Ovary (tissue), 3 donors: ENCODE measurements around the gene SPATA24.

Experiments used
- EP300 ChIP-seq: sonication (generic); formaldehyde crosslinking; IDR thresholded peaks from one replicate; pipeline ENCODE4 v1.6.1; 2017; ENCODE audit warnings: antibody characterized with exemption
- POLR2A ChIP-seq: fragments of 450-650 bp; IDR thresholded peaks from one replicate; pipeline ENCODE4 v1.6.1; 2017; ENCODE audit warnings: antibody characterized with exemption, mild to moderate bottlenecking, moderate library complexity
- TF ChIP-seq, protein P1 (sequence below), 3 donors: fragments of 450-650 bp in 2 of 3; fragments of 200-600 bp in 1 of 3; IDR thresholded peaks; one replicate each; pipeline versions ENCODE4 v1.5.1 to v1.8.0; 2016 to 2022; ENCODE audit warnings: antibody characterized with exemption in 3 of 3, mild to moderate bottlenecking in 1 of 3
- donor health status: DM: no; HTN: no; CAD: no.

- TF ChIP-seq, protein P1, sequence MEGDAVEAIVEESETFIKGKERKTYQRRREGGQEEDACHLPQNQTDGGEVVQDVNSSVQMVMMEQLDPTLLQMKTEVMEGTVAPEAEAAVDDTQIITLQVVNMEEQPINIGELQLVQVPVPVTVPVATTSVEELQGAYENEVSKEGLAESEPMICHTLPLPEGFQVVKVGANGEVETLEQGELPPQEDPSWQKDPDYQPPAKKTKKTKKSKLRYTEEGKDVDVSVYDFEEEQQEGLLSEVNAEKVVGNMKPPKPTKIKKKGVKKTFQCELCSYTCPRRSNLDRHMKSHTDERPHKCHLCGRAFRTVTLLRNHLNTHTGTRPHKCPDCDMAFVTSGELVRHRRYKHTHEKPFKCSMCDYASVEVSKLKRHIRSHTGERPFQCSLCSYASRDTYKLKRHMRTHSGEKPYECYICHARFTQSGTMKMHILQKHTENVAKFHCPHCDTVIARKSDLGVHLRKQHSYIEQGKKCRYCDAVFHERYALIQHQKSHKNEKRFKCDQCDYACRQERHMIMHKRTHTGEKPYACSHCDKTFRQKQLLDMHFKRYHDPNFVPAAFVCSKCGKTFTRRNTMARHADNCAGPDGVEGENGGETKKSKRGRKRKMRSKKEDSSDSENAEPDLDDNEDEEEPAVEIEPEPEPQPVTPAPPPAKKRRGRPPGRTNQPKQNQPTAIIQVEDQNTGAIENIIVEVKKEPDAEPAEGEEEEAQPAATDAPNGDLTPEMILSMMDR (IDR thresholded peaks at IDR 0.05) = no peak
- TF ChIP-seq POLR2A (no peak), EP300 (no peak)
Observed at GRCh38 chr5:139410121-139410992, 6.5 kb upstream of the SPATA24 start.
